ENCODE measurements around the gene ZDHHC22.

- TF ChIP-seq CTCF (conservative IDR thresholded peaks at IDR 0.05; ENCODE audit: low read depth in 2 of 2) (peak; percentile 27 to 49; a peak in 3 of 4 replicates), EZH2 (IDR thresholded peaks at IDR 0.05; ENCODE audit: low read depth, unreplicated experiment) (no peak), EZH2phosphoT487 (IDR thresholded peaks at IDR 0.05; ENCODE audit: unreplicated experiment) (no peak), REST (IDR thresholded peaks at IDR 0.05; ENCODE audit: unreplicated experiment) (no peak), POLR2AphosphoS5 (IDR thresholded peaks at IDR 0.05; ENCODE audit: low read depth) (no peak), ZNF331 (CRISPR knock-in tag; IDR thresholded peaks at IDR 0.05; ENCODE audit: low read depth) (no peak)
Observed at GRCh38 chr14:77131871-77132486, 9.6 kb downstream of the ZDHHC22 start.
